ENCODE results near the gene UCP1. TPM values are rescaled to one million over a fixed set of nuclear protein-coding genes. Genes with fewer than 3 reads are reported as not detected.

The UCP1 gene, protein sequence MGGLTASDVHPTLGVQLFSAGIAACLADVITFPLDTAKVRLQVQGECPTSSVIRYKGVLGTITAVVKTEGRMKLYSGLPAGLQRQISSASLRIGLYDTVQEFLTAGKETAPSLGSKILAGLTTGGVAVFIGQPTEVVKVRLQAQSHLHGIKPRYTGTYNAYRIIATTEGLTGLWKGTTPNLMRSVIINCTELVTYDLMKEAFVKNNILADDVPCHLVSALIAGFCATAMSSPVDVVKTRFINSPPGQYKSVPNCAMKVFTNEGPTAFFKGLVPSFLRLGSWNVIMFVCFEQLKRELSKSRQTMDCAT
- total RNA-seq = 1 to 10 TPM in 1 of 3 donors, under 1 TPM in 1, not detected in 1; 0.29 to 1.3 TPM

DNA sequence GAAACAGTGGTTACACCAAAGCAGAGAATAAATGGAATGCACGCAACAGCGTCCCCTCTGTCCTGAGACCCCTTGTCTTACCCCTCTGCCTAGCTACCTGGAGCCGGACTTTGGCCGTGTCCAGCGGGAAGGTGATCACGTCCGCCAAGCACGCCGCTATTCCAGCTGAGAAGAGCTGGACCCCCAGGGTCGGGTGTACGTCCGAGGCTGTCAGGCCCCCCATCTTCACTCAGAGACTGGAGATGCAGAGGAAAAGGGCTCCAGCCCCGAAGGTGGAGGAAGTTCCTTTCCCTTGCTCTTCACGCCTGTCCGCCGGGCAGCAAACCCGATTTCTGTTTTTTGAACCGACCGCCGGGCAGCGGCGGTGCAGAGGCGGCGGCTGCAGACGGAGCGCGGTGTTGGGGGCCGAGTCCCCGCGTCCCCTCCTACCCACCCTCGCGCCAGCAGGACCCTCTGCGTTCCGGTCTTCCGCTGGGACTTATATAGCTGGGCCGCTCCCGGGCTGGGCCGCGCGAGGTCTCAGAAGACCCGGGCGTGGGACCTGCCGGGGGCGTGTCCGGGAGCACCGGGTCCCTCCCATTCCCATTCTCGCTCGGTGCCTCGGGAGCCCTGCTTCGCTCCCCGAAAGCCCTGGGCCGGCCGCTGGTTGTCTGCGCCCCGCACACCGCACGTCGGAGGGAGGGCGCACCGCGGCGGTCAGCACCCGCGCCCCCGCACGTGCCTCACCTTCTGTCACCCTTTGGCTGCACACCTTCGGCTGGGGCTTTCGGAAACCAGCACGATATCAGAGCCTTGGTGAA lies at the start of gene UCP1:
UCP1 (minus strand) TSS at position 455 of the 800 bp plus-strand sequence; CDS start at position 223, 232 bp downstream.
- intact Hi-C loops (cut with DNase I; ENCODE audit: low total_unique reads) = no loop called here
- no peak for TF ChIP-seq POLR2A (IDR thresholded peaks at IDR 0.05)
- TF ChIP-seq, protein P1, sequence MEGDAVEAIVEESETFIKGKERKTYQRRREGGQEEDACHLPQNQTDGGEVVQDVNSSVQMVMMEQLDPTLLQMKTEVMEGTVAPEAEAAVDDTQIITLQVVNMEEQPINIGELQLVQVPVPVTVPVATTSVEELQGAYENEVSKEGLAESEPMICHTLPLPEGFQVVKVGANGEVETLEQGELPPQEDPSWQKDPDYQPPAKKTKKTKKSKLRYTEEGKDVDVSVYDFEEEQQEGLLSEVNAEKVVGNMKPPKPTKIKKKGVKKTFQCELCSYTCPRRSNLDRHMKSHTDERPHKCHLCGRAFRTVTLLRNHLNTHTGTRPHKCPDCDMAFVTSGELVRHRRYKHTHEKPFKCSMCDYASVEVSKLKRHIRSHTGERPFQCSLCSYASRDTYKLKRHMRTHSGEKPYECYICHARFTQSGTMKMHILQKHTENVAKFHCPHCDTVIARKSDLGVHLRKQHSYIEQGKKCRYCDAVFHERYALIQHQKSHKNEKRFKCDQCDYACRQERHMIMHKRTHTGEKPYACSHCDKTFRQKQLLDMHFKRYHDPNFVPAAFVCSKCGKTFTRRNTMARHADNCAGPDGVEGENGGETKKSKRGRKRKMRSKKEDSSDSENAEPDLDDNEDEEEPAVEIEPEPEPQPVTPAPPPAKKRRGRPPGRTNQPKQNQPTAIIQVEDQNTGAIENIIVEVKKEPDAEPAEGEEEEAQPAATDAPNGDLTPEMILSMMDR (IDR thresholded peaks at IDR 0.05) = no peak
- TF ChIP-seq POLR2AphosphoS5 (IDR thresholded peaks at IDR 0.05) = no peak
- peak in 1 of 2 donors; percentile 53 for DNase-seq (ENCODE audit: low spot score in 2 of 2)

DNA sequence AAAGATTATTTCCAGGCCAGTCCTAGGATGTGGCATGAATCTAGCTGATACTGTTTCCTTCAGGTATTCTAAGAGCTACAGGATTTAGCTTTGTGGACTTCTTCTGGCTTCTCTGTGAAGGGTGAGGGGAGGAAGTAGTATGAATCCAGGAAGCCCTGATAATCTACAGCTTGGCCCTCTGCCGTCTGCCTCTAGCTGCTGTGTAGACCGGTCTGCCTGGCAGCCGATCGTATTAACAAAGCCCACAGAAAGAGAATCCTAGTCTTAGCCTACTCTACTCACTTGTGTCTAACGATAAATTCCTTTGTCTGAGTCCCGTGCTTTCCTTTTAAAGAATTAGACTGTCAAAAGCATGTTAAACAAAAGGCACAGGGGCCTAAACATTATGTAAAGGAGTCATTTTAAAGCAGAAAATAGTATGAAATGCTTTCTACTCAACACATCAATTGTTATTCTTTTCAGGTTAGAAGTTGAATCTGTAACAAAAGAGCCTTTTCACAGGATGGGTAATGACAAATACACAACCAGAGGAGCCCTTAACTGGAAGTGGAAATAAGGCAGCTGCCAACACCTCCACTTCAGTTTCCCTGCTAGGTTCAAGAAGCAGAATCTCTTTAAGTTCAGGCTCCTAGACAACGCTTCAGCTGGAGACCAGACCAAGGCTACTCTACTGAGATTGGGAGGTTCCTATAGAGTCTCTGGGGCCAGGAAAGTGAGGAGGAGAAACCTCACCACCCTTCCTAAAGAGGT lies 48.9 kb upstream of the UCP1 start:
- intact Hi-C loops (cut with DNase I; ENCODE audit: low total_unique reads) = no loop called here
- H3K4me1 ChIP-seq = no peaks in the 10 kb centered on the region
- no peak for DNase-seq (ENCODE audit: low spot score in 2 of 2)
- no peak overlapping the region for H3K27ac ChIP-seq
- TF ChIP-seq POLR2A (IDR thresholded peaks at IDR 0.05) (no peak), POLR2AphosphoS5 (IDR thresholded peaks at IDR 0.05) (no peak)
- TF ChIP-seq, protein P1 (IDR thresholded peaks at IDR 0.05) = no peak
- no peaks in the 10 kb centered on the region for H3K27me3 ChIP-seq
- no peak overlapping the region for H3K4me3 ChIP-seq
- H3K9me3 ChIP-seq = no peaks in the 10 kb centered on the region
- H3K36me3 ChIP-seq = no peaks in the 10 kb centered on the region

More for the DNA sequence above, at the start of gene UCP1:
- Histone ChIP-seq H3K36me3 (no peaks in the 10 kb centered on the region), H3K4me1 (no peaks in the 10 kb centered on the region), H3K27me3 (peaks cover 0 to 12% of the 10 kb centered on the region in 2 donors), H3K27ac (no peak within 1 kb of the TSS), H3K9me3 (peaks cover 6 to 16% of the 10 kb centered on the region in 2 donors), H3K4me3 (peak within 1 kb of the TSS; percentile 43 to 74 (median 59))

DNA sequence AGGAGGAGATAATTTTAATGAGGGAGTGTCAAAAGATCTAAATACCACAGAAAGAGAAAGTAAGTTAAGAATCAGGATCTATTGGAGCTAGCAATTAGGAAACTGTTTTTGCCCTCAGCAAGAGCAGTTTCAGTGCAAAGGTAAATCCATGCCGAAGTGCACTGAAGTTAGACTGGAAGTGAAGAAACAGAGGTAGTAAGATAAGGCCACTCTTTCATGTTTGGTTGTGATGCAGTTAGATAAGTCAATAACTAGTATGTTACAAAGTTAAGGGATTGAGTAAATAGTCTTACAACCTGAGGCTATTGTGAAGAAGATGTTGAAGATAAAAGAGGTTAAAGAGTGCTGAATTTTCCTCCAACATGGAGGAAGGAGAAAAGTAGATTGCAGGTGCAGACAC lies 46.7 kb upstream of the UCP1 start:
- H3K27me3 ChIP-seq = no peaks in the 10 kb centered on the region
- H3K36me3 ChIP-seq = no peaks in the 10 kb centered on the region
- DNase-seq (ENCODE audit: low spot score in 2 of 2) = no peak
- no peaks in the 10 kb centered on the region for H3K9me3 ChIP-seq
- no peak overlapping the region for H3K4me3 ChIP-seq
- no peak overlapping the region for H3K27ac ChIP-seq
- intact Hi-C loops (cut with DNase I; ENCODE audit: low total_unique reads) = no loop called here
- TF ChIP-seq POLR2A (IDR thresholded peaks at IDR 0.05) (no peak), POLR2AphosphoS5 (IDR thresholded peaks at IDR 0.05) (no peak)
- TF ChIP-seq, protein P1 (IDR thresholded peaks at IDR 0.05) = no peak
- H3K4me1 ChIP-seq = no peaks in the 10 kb centered on the region

DNA sequence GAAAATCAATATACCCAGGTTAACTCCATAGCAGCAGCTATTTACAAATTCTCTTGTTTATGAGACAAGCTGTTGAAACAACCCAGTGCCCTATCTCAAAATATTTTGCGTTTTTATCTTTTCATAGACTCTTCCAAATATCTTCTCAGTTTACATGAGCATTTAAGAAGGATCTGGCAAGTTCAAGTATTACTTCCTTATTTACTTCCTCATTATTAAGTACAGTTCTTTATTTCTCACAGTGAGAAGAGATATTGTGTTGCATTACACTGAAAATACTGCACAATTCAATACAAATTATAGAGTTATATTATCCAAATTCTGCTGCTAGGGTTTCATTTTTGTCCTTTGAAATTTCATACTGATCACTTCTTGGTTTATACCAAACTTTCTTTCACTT lies 43.6 kb upstream of the UCP1 start:
- Histone ChIP-seq H3K27me3 (no peaks in the 10 kb centered on the region), H3K36me3 (no peaks in the 10 kb centered on the region), H3K9me3 (no peaks in the 10 kb centered on the region), H3K4me1 (no peaks in the 10 kb centered on the region), H3K27ac (no peak overlapping the region), H3K4me3 (no peak overlapping the region)
- DNase-seq (ENCODE audit: low spot score in 2 of 2) = no peak
- TF ChIP-seq, protein P1 (IDR thresholded peaks at IDR 0.05) = no peak
- TF ChIP-seq POLR2A (IDR thresholded peaks at IDR 0.05) (no peak), POLR2AphosphoS5 (IDR thresholded peaks at IDR 0.05) (no peak)
- intact Hi-C loops (cut with DNase I; ENCODE audit: low total_unique reads) = no loop called here
